ENCODE measurements around the gene TCHHL1.

TCHHL1 gene

DNA sequence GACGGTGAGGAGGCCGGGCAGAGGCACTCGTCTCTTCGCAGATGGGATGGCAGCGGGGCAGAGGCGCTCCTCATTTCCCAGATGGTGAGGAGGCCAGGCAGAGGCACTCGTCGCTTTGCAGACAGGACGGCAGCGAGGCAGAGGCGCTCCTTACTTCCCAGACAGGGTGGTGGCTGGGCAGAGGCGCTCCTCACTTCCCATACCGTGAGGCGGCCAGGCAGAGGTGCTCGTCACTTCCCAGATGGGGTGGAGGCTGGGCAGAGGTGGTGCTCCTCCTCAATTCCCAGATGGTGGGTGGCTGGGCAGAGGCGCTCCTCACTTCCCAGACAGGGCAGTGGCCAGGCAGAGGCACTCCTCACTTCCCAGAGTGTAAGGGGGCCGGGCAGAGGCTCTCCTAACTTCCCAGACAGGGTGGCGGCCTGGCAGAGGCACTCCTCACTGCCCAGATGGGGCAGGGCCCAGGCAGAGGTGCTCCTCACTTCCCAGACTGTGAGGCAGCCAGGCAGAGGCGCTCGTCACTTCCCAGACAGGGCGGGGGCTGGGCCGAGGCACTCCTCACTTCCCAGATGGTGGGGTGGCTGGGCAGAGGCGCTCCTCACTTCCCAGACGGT lies 9.9 kb downstream of the TCHHL1 start:
- H3K9me3 ChIP-seq (replicated peaks in 1 of 11): peaks cover 4 to 15% (median 8%) of the 10 kb centered on the region in 11 experiments; a peak in 15 of 22 replicates
- no peaks in the 10 kb centered on the region for H3K4me1 ChIP-seq
- H3K27ac ChIP-seq: no peak overlapping the region
- no peaks in the 10 kb centered on the region for H4K20me1 ChIP-seq
- TF ChIP-seq Cebpa-rat (IDR thresholded peaks at IDR 0.05): no peak
- H3K9ac ChIP-seq: no peak overlapping the region
- H3K36me3 ChIP-seq: no peaks in the 10 kb centered on the region
- H3K4me3 ChIP-seq: no peak overlapping the region
- no peaks in the 10 kb centered on the region; a peak in 1 of 22 replicates for H3K27me3 ChIP-seq
- H3K4me2 ChIP-seq: no peak overlapping the region

DNA sequence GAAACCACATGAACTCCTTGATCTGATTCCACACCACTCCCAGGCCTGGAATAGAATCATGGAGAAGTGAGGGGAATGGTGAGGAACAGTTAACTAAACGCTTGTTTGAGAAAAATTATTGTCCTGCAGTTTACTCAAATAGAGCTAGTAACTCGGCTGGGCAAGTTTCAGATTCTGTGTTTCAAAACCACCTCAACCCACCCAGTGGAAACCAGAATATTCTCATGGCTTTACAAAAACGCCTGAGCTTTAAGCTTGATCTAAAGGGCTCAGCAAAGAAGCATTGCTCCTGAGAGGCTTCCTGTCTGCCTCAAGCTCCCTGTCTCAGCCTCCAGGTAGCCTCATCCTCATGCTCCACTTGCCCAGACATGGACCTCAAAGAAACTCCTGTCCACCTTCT lies 16.6 kb downstream of the TCHHL1 start:
- no peak for TF ChIP-seq Cebpa-rat (IDR thresholded peaks at IDR 0.05)
- no peaks in the 10 kb centered on the region for H3K27me3 ChIP-seq
- H3K9me3 ChIP-seq (replicated peaks in 1 of 11): no peaks in the 10 kb centered on the region
- H3K4me2 ChIP-seq: no peak overlapping the region
- H3K27ac ChIP-seq: no peak overlapping the region
- no peak overlapping the region for H3K4me3 ChIP-seq
- no peaks in the 10 kb centered on the region for H3K36me3 ChIP-seq
- peaks cover 6 to 18% (median 9%) of the 10 kb centered on the region in 10 experiments; a peak in 19 of 20 replicates for H3K4me1 ChIP-seq
- H4K20me1 ChIP-seq: no peaks in the 10 kb centered on the region
- no peak overlapping the region for H3K9ac ChIP-seq

DNA sequence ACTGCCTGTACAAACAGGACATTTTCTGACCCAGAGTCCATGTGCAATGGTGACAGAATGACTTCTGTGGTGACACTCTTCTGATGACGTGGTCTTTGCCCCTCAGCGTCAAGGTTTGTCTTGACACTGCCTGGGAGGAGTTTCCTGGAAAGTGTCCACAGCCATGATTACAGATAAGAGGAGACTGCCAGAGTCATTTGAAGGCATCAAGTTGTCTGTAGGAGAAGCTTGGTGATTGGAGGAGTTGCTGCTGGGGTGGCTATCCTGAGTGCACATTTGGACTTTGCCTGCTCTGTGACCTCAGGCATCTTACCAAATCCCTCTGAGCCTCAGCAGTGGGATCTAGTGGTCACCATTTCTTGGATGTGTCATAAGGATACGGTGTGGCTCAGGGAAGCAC lies 17.7 kb downstream of the TCHHL1 start:
- H3K9me3 ChIP-seq (replicated peaks in 1 of 11): no peaks in the 10 kb centered on the region
- H3K4me2 ChIP-seq: no peak overlapping the region
- TF ChIP-seq Cebpa-rat (IDR thresholded peaks at IDR 0.05): no peak
- no peaks in the 10 kb centered on the region for H3K27me3 ChIP-seq
- H4K20me1 ChIP-seq: no peaks in the 10 kb centered on the region
- H3K9ac ChIP-seq: no peak overlapping the region
- no peaks in the 10 kb centered on the region for H3K36me3 ChIP-seq
- no peak overlapping the region for H3K4me3 ChIP-seq
- H3K4me1 ChIP-seq: peaks cover 15 to 30% (median 19%) of the 10 kb centered on the region in 10 experiments
- H3K27ac ChIP-seq: no peak overlapping the region

DNA sequence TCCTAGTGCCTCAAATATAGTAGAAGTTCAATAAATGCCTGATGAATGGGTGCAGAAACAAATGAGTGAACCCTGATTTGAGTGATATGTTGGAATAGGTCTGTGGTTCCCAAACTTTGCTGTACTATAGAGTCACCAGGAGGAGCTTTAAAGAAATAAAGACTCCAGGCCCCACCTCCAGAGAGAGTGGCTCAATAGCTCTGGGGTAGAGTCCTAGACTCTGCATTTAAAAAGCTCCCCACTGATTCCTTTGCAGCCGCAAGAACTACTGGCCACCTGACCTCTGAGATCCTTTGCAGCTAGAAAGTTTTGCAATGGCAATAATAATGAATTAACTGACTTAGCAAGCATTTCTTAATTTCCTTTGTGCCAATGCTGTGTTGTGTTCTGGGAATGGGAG lies 20.9 kb downstream of the TCHHL1 start:
- peak overlapping the region in 7 of 11 experiments; percentile 8 to 80 (median 54); a peak in 12 of 22 replicates for H3K27ac ChIP-seq
- H3K4me1 ChIP-seq: peaks cover 15 to 35% (median 19%) of the 10 kb centered on the region in 10 experiments
- H4K20me1 ChIP-seq: no peaks in the 10 kb centered on the region
- H3K4me3 ChIP-seq: no peak overlapping the region
- H3K9me3 ChIP-seq (replicated peaks in 1 of 11): no peaks in the 10 kb centered on the region; a peak in 1 of 22 replicates
- no peaks in the 10 kb centered on the region for H3K36me3 ChIP-seq
- peak overlapping the region; percentile 10 to 87 (median 63); a peak in 19 of 22 replicates for H3K4me2 ChIP-seq
- peak overlapping the region in 1 of 11 experiments; percentile 39; a peak in 1 of 22 replicates for H3K9ac ChIP-seq
- no peaks in the 10 kb centered on the region for H3K27me3 ChIP-seq
- no peak for TF ChIP-seq Cebpa-rat (IDR thresholded peaks at IDR 0.05)

DNA sequence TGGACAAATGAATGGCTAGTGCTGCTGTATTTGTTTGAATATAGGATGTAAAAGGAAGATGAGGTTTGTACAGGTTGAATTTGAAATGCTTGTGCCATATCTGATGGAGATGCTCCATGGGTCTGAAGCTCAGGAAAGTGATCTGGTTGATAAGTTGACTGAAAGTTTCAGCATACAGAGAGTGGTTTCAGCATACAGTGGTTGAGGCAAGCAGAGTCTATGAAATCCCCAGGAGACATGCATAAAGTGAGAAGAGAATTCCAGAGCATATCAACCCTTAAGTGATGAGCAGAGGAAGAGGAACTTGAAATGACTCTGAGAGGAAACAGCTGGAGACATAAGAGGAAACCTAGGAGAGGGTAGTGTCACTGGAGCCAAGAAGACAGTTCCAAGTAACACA lies 21.7 kb downstream of the TCHHL1 start:
- H3K27me3 ChIP-seq: no peaks in the 10 kb centered on the region

DNA sequence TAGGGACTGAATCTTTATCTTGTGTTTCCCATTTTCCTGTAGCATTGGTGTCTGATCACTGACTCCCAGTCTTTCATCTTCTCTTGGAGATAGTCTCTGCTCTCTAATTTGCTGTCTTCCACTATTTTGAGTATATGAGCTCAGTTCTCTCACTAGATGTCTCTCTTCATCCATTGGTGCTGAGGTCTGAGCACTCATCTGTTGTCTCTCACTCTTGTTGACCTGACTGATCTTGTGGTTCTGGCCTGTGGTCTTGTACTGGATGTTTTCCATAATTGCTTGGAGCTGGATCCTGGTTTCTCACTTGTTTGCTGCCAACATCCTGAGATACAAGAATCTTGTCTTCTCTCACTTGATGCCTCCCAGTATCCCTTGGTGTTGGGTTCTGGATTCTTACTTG lies 26.9 kb downstream of the TCHHL1 start:
- H3K4me2 ChIP-seq: no peak overlapping the region
- H3K36me3 ChIP-seq: no peaks in the 10 kb centered on the region
- no peak for TF ChIP-seq Cebpa-rat (IDR thresholded peaks at IDR 0.05)
- H3K4me3 ChIP-seq: no peak overlapping the region
- H3K27ac ChIP-seq: no peak overlapping the region
- no peaks in the 10 kb centered on the region for H4K20me1 ChIP-seq
- no peak overlapping the region for H3K9ac ChIP-seq
- no peaks in the 10 kb centered on the region for H3K27me3 ChIP-seq
- peaks cover 4 to 14% (median 7%) of the 10 kb centered on the region in 10 experiments; a peak in 19 of 20 replicates for H3K4me1 ChIP-seq
- H3K9me3 ChIP-seq (replicated peaks in 1 of 11): no peaks in the 10 kb centered on the region; a peak in 1 of 22 replicates

More for the DNA sequence above, 21.7 kb downstream of the TCHHL1 start:
- Histone ChIP-seq H3K27ac (peak overlapping the region in 8 of 11 experiments; percentile 5 to 80 (median 72); a peak in 14 of 22 replicates), H3K9me3 (replicated peaks in 1 of 11) (no peaks in the 10 kb centered on the region; a peak in 1 of 22 replicates), H3K4me2 (peak overlapping the region; percentile 10 to 87 (median 63); a peak in 20 of 22 replicates), H3K9ac (peak overlapping the region in 5 of 11 experiments; percentile 13 to 54 (median 41); a peak in 7 of 22 replicates), H3K4me1 (peaks cover 15 to 35% (median 19%) of the 10 kb centered on the region in 10 experiments), H3K4me3 (no peak overlapping the region), H3K36me3 (no peaks in the 10 kb centered on the region), H4K20me1 (no peaks in the 10 kb centered on the region)
- peak in 7 of 11 experiments; percentile 8 to 81 (median 69); a peak in 10 of 22 replicates for TF ChIP-seq Cebpa-rat (IDR thresholded peaks at IDR 0.05)

DNA sequence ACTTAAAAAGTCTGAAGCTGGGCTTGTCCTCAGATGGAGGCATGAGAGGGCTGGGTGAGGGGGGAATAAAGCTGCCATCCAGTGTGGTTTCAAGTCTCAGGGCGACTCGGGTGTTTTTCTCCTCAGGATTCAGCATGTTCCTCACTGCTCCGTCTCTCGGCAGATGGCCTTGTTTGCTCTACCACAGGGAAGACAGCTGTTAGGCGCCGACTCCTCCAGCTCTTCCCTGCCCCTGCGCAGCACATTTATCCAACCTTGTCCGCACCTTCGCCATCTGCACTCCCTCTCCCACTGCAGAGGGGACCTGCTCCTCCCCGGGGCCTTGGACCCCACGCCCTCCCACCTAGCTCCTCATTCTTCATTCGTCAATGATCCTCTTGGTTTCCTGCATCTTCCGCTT lies 35.5 kb downstream of the TCHHL1 start:
- H3K4me2 ChIP-seq: no peak overlapping the region
- H3K36me3 ChIP-seq: no peaks in the 10 kb centered on the region
- no peak for TF ChIP-seq Cebpa-rat (IDR thresholded peaks at IDR 0.05)
- H3K4me1 ChIP-seq: peaks cover 7 to 43% (median 35%) of the 10 kb centered on the region in 10 experiments
- no peak overlapping the region for H3K9ac ChIP-seq
- H3K27ac ChIP-seq: no peak overlapping the region
- H3K4me3 ChIP-seq: no peak overlapping the region
- no peaks in the 10 kb centered on the region for H3K27me3 ChIP-seq
- H4K20me1 ChIP-seq: no peaks in the 10 kb centered on the region
- no peaks in the 10 kb centered on the region for H3K9me3 ChIP-seq (replicated peaks in 1 of 11)

DNA sequence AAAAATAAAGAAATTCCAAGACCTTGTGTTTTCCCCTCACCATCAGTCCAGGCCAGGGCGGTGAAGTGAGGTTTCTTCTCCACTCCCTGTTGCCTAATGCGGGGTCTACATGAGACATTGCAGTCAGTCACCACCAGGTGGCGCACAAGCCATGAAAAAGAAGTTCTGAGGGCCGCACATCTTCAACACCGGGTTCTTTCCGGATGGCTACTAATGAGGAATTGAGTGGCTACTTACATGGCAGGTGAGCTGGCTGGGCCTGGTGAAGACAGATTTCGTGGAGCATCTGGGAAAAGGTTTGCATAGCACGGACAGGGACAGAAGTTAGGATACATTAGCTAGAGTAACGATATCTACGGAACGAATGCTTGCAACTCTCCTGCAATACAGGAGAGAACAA lies 36.3 kb downstream of the TCHHL1 start:
- no peak overlapping the region for H3K4me3 ChIP-seq
- 0 out of 22 replicates have a peak, but pooled peaks of 1 of the 11 experiments have one; percentile 19 for TF ChIP-seq Cebpa-rat (IDR thresholded peaks at IDR 0.05)
- no peaks in the 10 kb centered on the region for H3K9me3 ChIP-seq (replicated peaks in 1 of 11)
- H3K4me1 ChIP-seq: peaks cover 12 to 46% (median 38%) of the 10 kb centered on the region in 10 experiments
- H3K36me3 ChIP-seq: no peaks in the 10 kb centered on the region
- no peak overlapping the region for H3K9ac ChIP-seq
- H4K20me1 ChIP-seq: no peaks in the 10 kb centered on the region
- H3K4me2 ChIP-seq: peak overlapping the region in 2 of 11 experiments; percentile 28 to 71; a peak in 3 of 22 replicates
- no peaks in the 10 kb centered on the region for H3K27me3 ChIP-seq
- H3K27ac ChIP-seq: no peak overlapping the region; a peak in 1 of 22 replicates

DNA sequence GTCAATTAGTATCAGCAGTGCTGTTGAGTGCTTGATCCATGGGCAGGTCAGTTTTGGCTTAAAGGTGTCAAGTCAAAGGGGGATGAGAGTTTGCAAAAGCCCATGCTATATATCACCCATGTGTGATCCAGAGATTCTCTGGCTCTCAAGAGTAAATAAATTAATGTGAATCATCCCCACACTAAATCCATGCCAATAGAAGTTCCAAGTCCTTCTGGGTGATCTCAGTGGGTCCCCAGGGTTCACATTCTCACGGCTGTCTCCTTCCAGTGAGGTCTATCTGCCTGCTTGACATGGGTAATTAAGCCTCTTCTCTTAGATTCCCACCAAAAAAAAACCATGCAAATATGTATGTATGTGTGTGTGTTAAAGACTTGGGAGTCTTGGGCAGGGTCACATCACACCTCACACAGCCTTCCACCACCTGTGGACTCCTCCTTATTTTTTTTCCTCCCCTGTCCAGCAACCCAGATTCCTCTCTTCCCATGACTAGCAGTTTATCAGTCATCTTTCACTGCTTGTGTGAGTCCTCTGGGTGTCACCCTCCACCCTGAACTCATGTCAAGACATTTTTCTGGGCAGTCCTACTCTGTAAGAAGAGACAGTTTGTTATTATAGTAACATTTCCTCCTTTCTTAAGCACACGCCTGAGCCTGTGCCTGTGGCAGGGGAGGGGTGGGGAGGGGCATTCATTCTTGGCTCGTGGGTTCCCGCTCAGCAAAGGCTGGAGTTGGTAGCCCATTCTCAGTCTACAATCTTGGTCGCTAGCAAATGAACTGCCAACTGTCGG lies 37.8 kb downstream of the TCHHL1 start:
- peaks cover 0 to 5% (median 1%) of the 10 kb centered on the region in 11 experiments; a peak in 11 of 22 replicates for H3K9me3 ChIP-seq (replicated peaks in 1 of 11)
- H3K36me3 ChIP-seq: no peaks in the 10 kb centered on the region
- no peak overlapping the region; a peak in 1 of 22 replicates for H3K9ac ChIP-seq
- no peak overlapping the region for H3K4me3 ChIP-seq
- H3K27me3 ChIP-seq: no peaks in the 10 kb centered on the region
- no peak for TF ChIP-seq Cebpa-rat (IDR thresholded peaks at IDR 0.05)
- peak overlapping the region in 7 of 11 experiments; percentile 1 to 89 (median 65); a peak in 11 of 22 replicates for H3K4me2 ChIP-seq
- H3K27ac ChIP-seq: peak overlapping the region in 10 of 11 experiments; percentile 25 to 96 (median 70); a peak in 17 of 22 replicates
- H4K20me1 ChIP-seq: no peaks in the 10 kb centered on the region
- H3K4me1 ChIP-seq: peaks cover 21 to 61% (median 52%) of the 10 kb centered on the region in 10 experiments
